WTC11 (cell line): ENCODE measurements around the gene CCND1.

ENCODE experiments used
- ETV6 ChIP-seq: sonication (generic); formaldehyde crosslinking; IDR thresholded peaks from 2 replicates; pipeline ENCODE4 v1.8.1; 2022; ENCODE audit warnings: mild to moderate bottlenecking, missing genetic modification reagents
- JAZF1 ChIP-seq: fragments of 250-450 bp; sonication (Bioruptor Pico); IDR thresholded peaks from 2 replicates; pipeline ENCODE4 v1.9.0; 2021; ENCODE audit warnings: moderate library complexity, mild to moderate bottlenecking, inconsistent platforms
- SOX15 ChIP-seq: fragments of 250-450 bp; sonication (Bioruptor Pico); IDR thresholded peaks from 2 replicates; pipeline ENCODE4 v1.9.0; 2021; ENCODE audit warnings: mild to moderate bottlenecking
- ZNF423 ChIP-seq: fragments of 250-450 bp; sonication (Bioruptor Pico); IDR thresholded peaks from 2 replicates; pipeline ENCODE4 v2.1.2; 2022; ENCODE audit warnings: mild to moderate bottlenecking, moderate library complexity
- TF ChIP-seq, protein P1 (sequence below): fragments of 200-600 bp; IDR thresholded peaks from 2 replicates; pipeline ENCODE4 v1.8.0; 2022; ENCODE audit warnings: antibody characterized with exemption
- TF ChIP-seq, protein P2 (sequence below): sonication (generic); formaldehyde crosslinking; IDR thresholded peaks from 2 replicates; pipeline ENCODE4 v1.8.0; 2022; ENCODE audit warnings: mild to moderate bottlenecking, missing genetic modification reagents

DNA sequence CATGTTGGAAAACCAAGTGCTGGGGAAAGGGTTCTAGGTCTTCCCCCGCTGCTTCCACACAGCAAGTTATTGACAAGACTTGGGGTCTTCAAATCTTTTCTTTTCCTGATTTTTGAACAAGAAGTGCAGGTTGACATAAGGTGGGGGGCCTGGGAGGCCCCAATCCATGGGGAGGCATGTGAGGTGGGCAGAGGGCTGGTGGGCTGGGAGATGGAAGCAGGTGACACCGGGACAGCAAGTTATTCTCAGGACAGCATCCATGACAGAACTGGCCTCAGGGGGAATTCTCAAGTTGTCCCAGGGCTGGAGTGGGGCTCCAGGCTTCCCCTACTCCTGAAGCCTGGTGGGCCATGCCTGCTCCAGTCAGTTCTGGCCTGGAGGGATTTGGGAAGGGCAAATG lies 57.4 kb downstream of the CCND1 start:
- TF ChIP-seq, protein P1, sequence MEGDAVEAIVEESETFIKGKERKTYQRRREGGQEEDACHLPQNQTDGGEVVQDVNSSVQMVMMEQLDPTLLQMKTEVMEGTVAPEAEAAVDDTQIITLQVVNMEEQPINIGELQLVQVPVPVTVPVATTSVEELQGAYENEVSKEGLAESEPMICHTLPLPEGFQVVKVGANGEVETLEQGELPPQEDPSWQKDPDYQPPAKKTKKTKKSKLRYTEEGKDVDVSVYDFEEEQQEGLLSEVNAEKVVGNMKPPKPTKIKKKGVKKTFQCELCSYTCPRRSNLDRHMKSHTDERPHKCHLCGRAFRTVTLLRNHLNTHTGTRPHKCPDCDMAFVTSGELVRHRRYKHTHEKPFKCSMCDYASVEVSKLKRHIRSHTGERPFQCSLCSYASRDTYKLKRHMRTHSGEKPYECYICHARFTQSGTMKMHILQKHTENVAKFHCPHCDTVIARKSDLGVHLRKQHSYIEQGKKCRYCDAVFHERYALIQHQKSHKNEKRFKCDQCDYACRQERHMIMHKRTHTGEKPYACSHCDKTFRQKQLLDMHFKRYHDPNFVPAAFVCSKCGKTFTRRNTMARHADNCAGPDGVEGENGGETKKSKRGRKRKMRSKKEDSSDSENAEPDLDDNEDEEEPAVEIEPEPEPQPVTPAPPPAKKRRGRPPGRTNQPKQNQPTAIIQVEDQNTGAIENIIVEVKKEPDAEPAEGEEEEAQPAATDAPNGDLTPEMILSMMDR, result no peak
- TF ChIP-seq ETV6 (CRISPR knock-in tag), result no peak
- no peak for TF ChIP-seq SOX15
- no peak for TF ChIP-seq JAZF1 (CRISPR knock-in tag)
- TF ChIP-seq ZNF423, result no peak
- TF ChIP-seq, protein P2, sequence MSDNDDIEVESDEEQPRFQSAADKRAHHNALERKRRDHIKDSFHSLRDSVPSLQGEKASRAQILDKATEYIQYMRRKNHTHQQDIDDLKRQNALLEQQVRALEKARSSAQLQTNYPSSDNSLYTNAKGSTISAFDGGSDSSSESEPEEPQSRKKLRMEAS (CRISPR knock-in tag), result no peak
